C4-2B (cell line): ENCODE results near the gene PDZD2.

ENCODE experiments used
- H3K27ac ChIP-seq: fragments of 450-650 bp; 2 replicates; pipeline ENCODE4 v1.5.1; 2017
- CTCF ChIP-seq: fragments of 450-650 bp; conservative IDR thresholded peaks from 2 replicates; pipeline ENCODE4 v1.5.1; 2017; ENCODE audit warnings: mild to moderate bottlenecking
- ZFX ChIP-seq: fragments of 450-650 bp; IDR thresholded peaks from 2 replicates; pipeline ENCODE4 v1.6.1; 2017

PDZD2 gene

GRCh38 chr5:32094691-32095090 is 455.8 kb downstream of the PDZD2 start:
- TF ChIP-seq CTCF (no peak), ZFX (no peak)
- no peak overlapping the region for H3K27ac ChIP-seq

GRCh38 chr5:32095261-32095671 is 456.3 kb downstream of the PDZD2 start:
- TF ChIP-seq ZFX (no peak), CTCF (no peak)
- H3K27ac ChIP-seq = no peak overlapping the region

GRCh38 chr5:32096891-32097595 is 458.1 kb downstream of the PDZD2 start:
- no peak overlapping the region for H3K27ac ChIP-seq
- TF ChIP-seq CTCF (no peak), ZFX (no peak)

GRCh38 chr5:32098291-32098690 is 459.4 kb downstream of the PDZD2 start:
- H3K27ac ChIP-seq = no peak overlapping the region
- TF ChIP-seq ZFX (no peak), CTCF (no peak)

GRCh38 chr5:32098890-32099310 is 460.0 kb downstream of the PDZD2 start:
- no peak for TF ChIP-seq CTCF
- TF ChIP-seq ZFX = no peak
- no peak overlapping the region for H3K27ac ChIP-seq

- H3K27ac ChIP-seq = no peak overlapping the region
- TF ChIP-seq ZFX = no peak
- no peak for TF ChIP-seq CTCF
Measured at GRCh38 chr5:32099486-32100035, 460.6 kb downstream of the PDZD2 start.

GRCh38 chr5:32100230-32100629 is 461.3 kb downstream of the PDZD2 start:
- no peak for TF ChIP-seq ZFX
- TF ChIP-seq CTCF = no peak

More at GRCh38 chr5:32100230-32100629, 461.3 kb downstream of the PDZD2 start:
- no peak overlapping the region for H3K27ac ChIP-seq
